CD4-positive, alpha-beta memory T cell (primary cell): ENCODE measurements around the gene UBE2C. TPM values are rescaled to one million over a fixed set of nuclear protein-coding genes. Genes with fewer than 3 reads are reported as not detected.

Source experiments
- CTCF ChIA-PET: fragments of 350-600 bp; sonication (Branson Sonifier 250); formaldehyde crosslinking; loops from one replicate; lab custom pipeline; 2021; ENCODE audit warnings: inconsistent platforms; ENCODE audit not compliant: partially characterized antibody; lab: Charles Lee
- POLR2A ChIA-PET: fragments of 350-600 bp; sonication (Branson Sonifier 250); formaldehyde crosslinking; loops from one replicate; lab custom pipeline; 2021; ENCODE audit not compliant: partially characterized antibody; lab: Charles Lee
- DNase-seq, 5 donors: peaks; one replicate each; pipeline versions ENCODE4 v3.0.0 to v3.0.0-alpha.2; 2020 to 2022; ENCODE audit warnings: mixed read lengths in 1 of 5
- H3K27ac ChIP-seq: one replicate; pipeline ENCODE4 v1.7.0; 2013; ENCODE audit warnings: low read depth, low read length
- H3K27me3 ChIP-seq: 2 replicates; pipeline ENCODE4 v1.7.0; 2013; ENCODE audit warnings: mild to moderate bottlenecking, low read length, moderate library complexity; ENCODE audit not compliant: insufficient read depth
- H3K36me3 ChIP-seq: 2 replicates; pipeline ENCODE4 v1.7.0; 2013; ENCODE audit warnings: mild to moderate bottlenecking, low read length, moderate library complexity; ENCODE audit not compliant: insufficient read depth
- H3K4me1 ChIP-seq: 2 replicates; pipeline ENCODE4 v1.7.0; 2013; ENCODE audit warnings: mild to moderate bottlenecking, low read length, moderate library complexity; ENCODE audit not compliant: insufficient read depth
- H3K4me3 ChIP-seq, 2 donors: one replicate each; pipeline ENCODE4 v1.7.0; 2013; ENCODE audit warnings: low read length in 2 of 2, mild to moderate bottlenecking in 1 of 2
- H3K9me3 ChIP-seq, 2 donors: one replicate each; pipeline ENCODE4 v1.7.0; 2013; ENCODE audit warnings: low read length in 2 of 2, control low read depth in 1 of 2; ENCODE audit not compliant: control insufficient read depth in 1 of 2
- H3K27ac Mint-ChIP-seq, 7 donors: one replicate each; pipeline ENCODE4 v1.8.0; 2020 to 2021; ENCODE audit warnings: mixed read lengths in 7 of 7, mild to moderate bottlenecking in 6 of 7, inconsistent platforms in 3 of 7, moderate library complexity in 3 of 7
- H3K27me3 Mint-ChIP-seq, 2 donors: one replicate each; pipeline ENCODE4 v1.8.0; 2020 to 2021; ENCODE audit warnings: mixed read lengths in 2 of 2
- H3K36me3 Mint-ChIP-seq, 2 donors: one replicate each; pipeline ENCODE4 v1.8.0; 2020 to 2021; ENCODE audit warnings: mixed read lengths in 2 of 2, inconsistent platforms in 1 of 2, mild to moderate bottlenecking in 1 of 2
- H3K4me1 Mint-ChIP-seq, 4 donors: one replicate each; pipeline ENCODE4 v1.8.0; 2020 to 2021; ENCODE audit warnings: mixed read lengths in 4 of 4, mild to moderate bottlenecking in 1 of 4
- H3K4me3 Mint-ChIP-seq, 8 donors: one replicate each; pipeline ENCODE4 v1.8.0; 2020 to 2021; ENCODE audit warnings: mixed read lengths in 8 of 8, mild to moderate bottlenecking in 7 of 8, moderate library complexity in 6 of 8, inconsistent platforms in 3 of 8
- H3K9me3 Mint-ChIP-seq, 8 donors: one replicate each; pipeline ENCODE4 v1.8.0; 2020 to 2021; ENCODE audit warnings: mixed read lengths in 8 of 8, mild to moderate bottlenecking in 5 of 8, inconsistent platforms in 3 of 8, moderate library complexity in 1 of 8
- intact Hi-C: fragments of 100-400 bp; cut with micrococcal nuclease; formaldehyde crosslinking; loops from one replicate; pipeline ENCODE4 v1.15.1; 2023
- polyA plus RNA-seq, 2 donors: library from polyadenylated mRNA; unstranded; fragments of 300-500 nt; fragmentation: Illumina TruSeq; gene quantifications; one replicate each; pipeline ENCODE4 v1.2.3, GENCODE V29; 2021
- total RNA-seq, 2 experiments: library from RNA; stranded (reverse); gene quantifications; one replicate each; pipeline ENCODE4 v1.2.3, GENCODE V29; 2021

Gene UBE2C
- total and polyA plus RNA-seq, 4 experiments from 2014 or later: 0.36 to 0.61 (median 0.55) TPM; not detected in 1

DNA sequence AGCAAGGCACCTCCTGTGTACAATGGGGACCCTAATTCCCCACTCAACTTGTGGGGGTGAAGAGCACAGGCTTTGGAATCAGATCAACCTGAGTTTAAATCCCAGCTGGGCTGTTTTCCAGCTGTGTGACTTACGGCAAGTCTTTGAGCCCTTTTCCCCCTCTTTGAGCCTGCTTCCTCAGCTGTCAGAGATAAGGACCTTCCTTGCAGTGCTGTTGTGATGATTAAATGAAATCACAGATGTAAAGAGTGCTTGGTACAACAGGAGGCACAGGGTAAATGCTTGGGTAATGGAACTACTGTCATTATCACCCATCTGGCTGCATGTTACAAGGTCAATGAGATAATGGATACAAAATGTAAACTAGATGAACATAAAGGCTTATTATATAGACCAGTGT, 24.4 kb downstream of the UBE2C start:
- H3K27ac Mint-ChIP-seq: peak overlapping the region in 3 of 7 donors; percentile 19 to 36 (median 23)
- no peak overlapping the region for H3K27ac ChIP-seq
- no peaks in the 10 kb centered on the region for H3K9me3 ChIP-seq
- intact Hi-C loops: no loop called here
- H3K36me3 Mint-ChIP-seq: peaks cover 0 to 2% of the 10 kb centered on the region in 2 donors
- no peak for DNase-seq
- peaks cover 6 to 23% (median 13%) of the 10 kb centered on the region in 4 donors for H3K4me1 Mint-ChIP-seq
- H3K9me3 Mint-ChIP-seq: no peaks in the 10 kb centered on the region
- H3K4me3 Mint-ChIP-seq: no peak overlapping the region
- no peak overlapping the region for H3K4me3 ChIP-seq
- H3K4me1 ChIP-seq: peaks cover 21% of the 10 kb centered on the region
- peaks cover 8% of the 10 kb centered on the region for H3K36me3 ChIP-seq
- ChIA-PET CTCF (interaction anchor here (0.7 kb wide), 1 partner anchor 851 kb away, joined by 3 read pairs; no protein-coding TSS in a partner anchor), POLR2A (no interaction called here)
- H3K27me3 Mint-ChIP-seq: no peaks in the 10 kb centered on the region
- H3K27me3 ChIP-seq: no peaks in the 10 kb centered on the region

DNA sequence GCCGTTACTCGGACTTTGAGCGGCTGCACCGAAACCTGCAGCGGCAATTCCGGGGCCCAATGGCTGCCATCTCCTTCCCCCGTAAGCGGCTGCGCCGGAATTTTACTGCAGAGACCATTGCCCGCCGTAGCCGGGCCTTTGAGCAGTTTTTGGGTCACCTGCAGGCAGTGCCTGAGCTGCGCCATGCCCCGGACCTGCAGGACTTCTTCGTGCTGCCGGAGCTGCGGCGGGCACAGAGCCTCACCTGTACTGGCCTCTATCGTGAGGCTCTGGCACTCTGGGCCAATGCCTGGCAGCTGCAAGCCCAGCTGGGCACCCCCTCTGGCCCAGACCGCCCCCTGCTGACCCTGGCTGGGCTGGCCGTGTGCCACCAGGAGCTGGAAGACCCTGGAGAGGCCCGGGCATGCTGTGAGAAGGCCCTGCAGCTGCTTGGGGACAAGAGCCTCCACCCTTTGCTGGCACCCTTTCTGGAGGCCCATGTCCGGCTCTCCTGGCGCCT, 28.3 kb downstream of the UBE2C start:
- no peaks in the 10 kb centered on the region for H3K9me3 Mint-ChIP-seq
- no peaks in the 10 kb centered on the region for H3K4me1 ChIP-seq
- no peaks in the 10 kb centered on the region for H3K9me3 ChIP-seq
- no peaks in the 10 kb centered on the region for H3K27me3 ChIP-seq
- no peak overlapping the region for H3K4me3 Mint-ChIP-seq
- no peak overlapping the region for H3K4me3 ChIP-seq
- peaks cover 14 to 32% of the 10 kb centered on the region in 2 donors for H3K36me3 Mint-ChIP-seq
- peaks cover 42% of the 10 kb centered on the region for H3K36me3 ChIP-seq
- H3K27me3 Mint-ChIP-seq: no peaks in the 10 kb centered on the region
- no peaks in the 10 kb centered on the region for H3K4me1 Mint-ChIP-seq
- no peak overlapping the region for H3K27ac ChIP-seq
- no peak for DNase-seq
- H3K27ac Mint-ChIP-seq: no peak overlapping the region
- ChIA-PET POLR2A (no interaction called here), CTCF (interaction anchor here (1.0 to 2.2 kb wide), 3 partner anchors 10 to 129 kb away, joined by 3 to 5 read pairs (median 4); no protein-coding TSS in a partner anchor)
- intact Hi-C loops: no loop called here

DNA sequence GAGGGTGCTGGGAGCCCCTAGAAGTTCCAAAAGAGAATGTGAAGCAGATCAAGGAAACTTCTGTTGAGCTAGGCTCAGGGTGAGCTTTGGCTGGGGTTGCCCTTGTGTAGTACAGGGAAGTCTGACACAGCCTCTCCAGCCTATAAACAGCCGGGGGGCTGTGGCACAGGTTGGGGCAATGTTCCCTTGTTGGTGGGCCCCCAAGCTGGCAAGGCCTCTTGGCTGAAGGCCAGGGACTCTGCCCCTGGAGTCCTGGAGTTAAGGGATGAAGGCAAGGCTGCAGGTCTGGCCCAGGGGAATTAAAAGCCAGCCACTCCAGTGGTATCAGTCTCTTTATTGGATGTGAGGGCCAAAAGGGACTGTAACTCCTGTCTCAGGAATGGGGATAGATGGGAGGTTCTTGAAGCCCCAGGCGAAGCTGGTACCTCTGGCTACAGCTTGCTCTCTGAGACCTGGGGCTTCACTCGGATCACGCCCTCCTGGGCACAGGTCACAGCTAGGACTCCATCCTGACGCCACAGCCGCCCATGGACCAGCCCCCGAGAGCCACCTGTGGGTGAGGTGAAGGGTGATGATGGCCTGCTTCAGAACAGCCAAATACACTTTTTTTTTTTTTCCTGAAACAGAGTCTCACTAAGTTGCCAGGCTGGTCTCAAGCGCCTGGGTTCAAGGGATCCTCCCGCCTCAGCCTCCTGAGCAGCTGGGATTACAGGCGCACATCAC, 29.1 kb downstream of the UBE2C start:
- no peaks in the 10 kb centered on the region for H3K9me3 Mint-ChIP-seq
- H3K4me1 ChIP-seq: no peaks in the 10 kb centered on the region
- no peak overlapping the region for H3K4me3 Mint-ChIP-seq
- no peaks in the 10 kb centered on the region for H3K27me3 ChIP-seq
- no peak for DNase-seq
- CTCF ChIA-PET: interaction anchor here (1.1 to 2.2 kb wide), 2 partner anchors 42 to 128 kb away, joined by 4 to 5 read pairs; no protein-coding TSS in a partner anchor
- H3K27ac ChIP-seq: no peak overlapping the region
- POLR2A ChIA-PET: interaction anchor here (0.8 kb wide), 1 partner anchor 17 kb away, joined by 3 read pairs; no protein-coding TSS in a partner anchor
- no peaks in the 10 kb centered on the region for H3K27me3 Mint-ChIP-seq
- H3K27ac Mint-ChIP-seq: no peak overlapping the region
- H3K9me3 ChIP-seq: no peaks in the 10 kb centered on the region
- no peak overlapping the region for H3K4me3 ChIP-seq
- intact Hi-C loops: no loop called here
- peaks cover 17 to 41% of the 10 kb centered on the region in 2 donors for H3K36me3 Mint-ChIP-seq
- H3K4me1 Mint-ChIP-seq: no peaks in the 10 kb centered on the region
- H3K36me3 ChIP-seq: peaks cover 47% of the 10 kb centered on the region

DNA sequence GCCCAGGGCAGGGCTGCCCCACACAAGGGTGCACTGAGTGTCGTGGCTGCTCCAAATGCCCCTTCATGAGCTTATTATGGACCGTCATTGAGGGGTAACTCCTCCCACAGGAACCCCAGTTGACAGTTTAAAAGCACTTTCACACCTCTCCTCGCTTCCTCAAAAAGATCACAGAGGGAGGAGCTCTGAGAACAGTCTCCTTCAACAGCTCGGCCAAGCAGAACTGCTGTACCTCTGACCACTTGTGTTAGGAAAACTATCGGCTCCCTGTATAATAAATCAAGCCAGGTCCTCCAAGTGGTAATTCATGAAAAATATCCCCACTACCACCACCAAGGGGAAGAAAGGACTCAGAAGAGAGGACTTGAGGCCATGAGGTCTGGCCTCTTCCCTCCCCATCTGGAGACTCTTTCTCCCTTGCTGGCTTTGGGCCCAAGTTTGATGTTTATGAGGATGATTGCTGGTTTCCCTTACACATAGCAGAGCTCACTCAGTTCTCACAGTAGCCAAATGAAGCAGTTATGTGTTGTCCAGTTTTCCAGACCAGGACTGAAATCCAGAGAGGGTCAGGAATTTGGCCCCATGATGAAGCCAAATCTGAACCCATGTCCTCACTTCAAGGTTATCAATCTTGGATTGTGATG, 29.8 kb downstream of the UBE2C start:
- H3K27ac Mint-ChIP-seq: peak overlapping the region in 1 of 7 donors; percentile 35
- intact Hi-C loops: no loop called here
- no peaks in the 10 kb centered on the region for H3K27me3 Mint-ChIP-seq
- H3K36me3 Mint-ChIP-seq: peaks cover 17 to 43% of the 10 kb centered on the region in 2 donors
- H3K9me3 ChIP-seq: no peaks in the 10 kb centered on the region
- ChIA-PET POLR2A (interaction anchor here (0.8 kb wide), 1 partner anchor 17 kb away, joined by 3 read pairs; no protein-coding TSS in a partner anchor), CTCF (no interaction called here)
- H3K36me3 ChIP-seq: peaks cover 50% of the 10 kb centered on the region
- H3K9me3 Mint-ChIP-seq: no peaks in the 10 kb centered on the region
- no peak for DNase-seq
- H3K4me3 ChIP-seq: no peak overlapping the region
- no peak overlapping the region for H3K27ac ChIP-seq
- H3K4me1 Mint-ChIP-seq: no peaks in the 10 kb centered on the region
- H3K27me3 ChIP-seq: no peaks in the 10 kb centered on the region
- H3K4me1 ChIP-seq: no peaks in the 10 kb centered on the region
- H3K4me3 Mint-ChIP-seq: no peak overlapping the region

DNA sequence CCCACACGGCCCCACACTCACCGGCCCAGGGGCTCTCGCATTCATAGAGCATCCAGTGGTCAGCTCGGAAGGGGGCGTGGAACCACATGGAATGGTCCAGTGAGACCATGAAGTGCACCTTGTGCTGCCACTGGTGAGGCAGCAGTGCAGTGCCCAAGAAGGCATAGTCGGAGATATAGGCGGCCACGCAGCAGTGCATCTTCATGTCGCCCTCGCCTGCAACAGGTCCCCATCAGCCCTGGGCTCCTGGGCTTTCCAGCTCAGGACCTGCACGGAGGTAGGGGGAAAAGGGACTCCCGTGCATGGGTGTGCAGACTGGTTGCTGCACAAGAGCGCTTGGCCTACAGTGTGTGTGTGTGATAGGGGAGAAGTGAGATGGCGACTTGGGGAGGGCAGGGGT, 31.1 kb downstream of the UBE2C start:
- CTCF ChIA-PET: no interaction called here
- H3K36me3 ChIP-seq: peaks cover 56% of the 10 kb centered on the region

DNA sequence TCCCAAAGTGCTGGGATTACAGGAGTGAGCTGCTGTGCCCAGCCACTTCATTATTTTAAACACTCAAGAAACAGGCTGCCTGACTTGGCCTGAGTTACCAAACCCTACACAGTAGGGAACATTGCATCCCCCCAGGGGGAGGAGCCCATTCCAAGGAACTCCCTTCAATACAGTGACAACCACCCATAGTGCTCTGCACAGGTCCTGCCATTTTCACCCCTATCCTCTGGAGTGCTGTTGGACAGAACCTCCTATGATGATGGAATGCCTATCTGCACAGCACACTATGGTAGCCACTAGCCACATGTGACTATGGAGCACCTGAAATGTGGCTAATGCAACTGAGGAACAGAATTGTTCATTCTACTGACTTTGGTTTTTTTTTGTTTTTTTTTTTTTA, 33.0 kb downstream of the UBE2C start:
- Histone ChIP-seq H3K4me3 (no peak overlapping the region), H3K9me3 (no peaks in the 10 kb centered on the region), H3K27me3 (no peaks in the 10 kb centered on the region), H3K4me1 (no peaks in the 10 kb centered on the region), H3K27ac (no peak overlapping the region), H3K36me3 (peaks cover 60% of the 10 kb centered on the region)
- ChIA-PET POLR2A (no interaction called here), CTCF (no interaction called here)
- Mint-ChIP-seq H3K27me3 (no peaks in the 10 kb centered on the region), H3K9me3 (no peaks in the 10 kb centered on the region), H3K4me3 (peak overlapping the region in 1 of 8 donors; percentile 31), H3K27ac (peak overlapping the region in 1 of 7 donors; percentile 22), H3K4me1 (peaks cover 0 to 6% (median 1%) of the 10 kb centered on the region in 4 donors), H3K36me3 (peaks cover 32 to 58% of the 10 kb centered on the region in 2 donors)
- intact Hi-C loops: no loop called here
- DNase-seq: no peak

More for the DNA sequence above, 31.1 kb downstream of the UBE2C start:
- no peak overlapping the region for H3K27ac ChIP-seq
- intact Hi-C loops: no loop called here
- H3K4me1 Mint-ChIP-seq: peaks cover 0 to 2% (median 0%) of the 10 kb centered on the region in 4 donors
- H3K4me3 Mint-ChIP-seq: no peak overlapping the region
- H3K27me3 Mint-ChIP-seq: no peaks in the 10 kb centered on the region
- no peaks in the 10 kb centered on the region for H3K4me1 ChIP-seq
- H3K27me3 ChIP-seq: no peaks in the 10 kb centered on the region
- no peaks in the 10 kb centered on the region for H3K9me3 Mint-ChIP-seq
- peaks cover 22 to 49% of the 10 kb centered on the region in 2 donors for H3K36me3 Mint-ChIP-seq
- POLR2A ChIA-PET: no interaction called here
- H3K9me3 ChIP-seq: no peaks in the 10 kb centered on the region
- no peak for DNase-seq
- H3K4me3 ChIP-seq: no peak overlapping the region
- peak overlapping the region in 2 of 7 donors; percentile 30 to 65 for H3K27ac Mint-ChIP-seq

DNA sequence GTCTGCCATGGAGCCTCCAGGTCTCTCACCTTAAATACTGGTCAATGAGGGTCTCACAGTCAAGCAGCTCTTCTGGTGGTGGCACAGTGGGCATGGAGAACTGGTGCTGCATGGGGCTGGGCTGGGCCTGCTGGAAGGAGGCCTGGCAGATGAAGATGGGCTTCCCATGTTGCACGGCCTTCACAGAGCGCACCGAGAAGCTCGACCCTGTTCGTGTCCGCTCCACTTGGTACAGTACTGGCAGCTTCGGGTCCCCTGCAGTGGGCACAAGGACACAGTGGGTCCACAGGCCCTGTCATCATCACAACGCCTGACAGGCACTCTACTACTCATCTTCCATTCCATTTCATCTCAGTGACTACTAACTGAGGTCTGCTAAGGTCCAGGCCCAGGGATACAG, 36.0 kb downstream of the UBE2C start:
- H3K27me3 Mint-ChIP-seq: no peaks in the 10 kb centered on the region
- H3K27ac Mint-ChIP-seq: no peak overlapping the region
- ChIA-PET CTCF (no interaction called here), POLR2A (no interaction called here)
- no peaks in the 10 kb centered on the region for H3K4me1 ChIP-seq
- H3K36me3 Mint-ChIP-seq: peaks cover 38 to 57% of the 10 kb centered on the region in 2 donors
- no peaks in the 10 kb centered on the region for H3K27me3 ChIP-seq
- intact Hi-C loops: no loop called here
- peaks cover 48% of the 10 kb centered on the region for H3K36me3 ChIP-seq
- no peak overlapping the region for H3K27ac ChIP-seq
- H3K4me3 ChIP-seq: no peak overlapping the region
- peaks cover under 1 to 16% (median 2%) of the 10 kb centered on the region in 4 donors for H3K4me1 Mint-ChIP-seq
- H3K4me3 Mint-ChIP-seq: no peak overlapping the region
- no peak for DNase-seq
- no peaks in the 10 kb centered on the region for H3K9me3 Mint-ChIP-seq
- H3K9me3 ChIP-seq: no peaks in the 10 kb centered on the region
